GM18502 (cell line): ENCODE measurements around the gene NR3C2.

Experiments
- ATAC-seq: cut with Tn5 transposase; IDR thresholded peaks from one replicate; pipeline ENCODE4 v1.9.1; 2021; ENCODE audit warnings: mild to moderate bottlenecking; ENCODE audit not compliant: unreplicated experiment, poor library complexity

The NR3C2 gene

GRCh38 chr4:148441986-148442831 is at the start of gene NR3C2:
TSS of gene NR3C2 (minus strand) at chr4:148442414.
- peak; percentile 98 for ATAC-seq

GRCh38 chr4:148487181-148487580 is 45.0 kb upstream of the NR3C2 start:
- no peak for ATAC-seq

GRCh38 chr4:148481636-148482035 is 39.4 kb upstream of the NR3C2 start:
- no peak for ATAC-seq

GRCh38 chr4:148477276-148477675 is 35.1 kb upstream of the NR3C2 start:
- ATAC-seq, result no peak

- no peak for ATAC-seq
These were observed 27.7 kb upstream of the NR3C2 start for GRCh38 chr4:148469938-148470337.

GRCh38 chr4:148454835-148455234 is 12.6 kb upstream of the NR3C2 start:
- ATAC-seq, result no peak

- ATAC-seq, result no peak
These were observed 11.6 kb upstream of the NR3C2 start for GRCh38 chr4:148453833-148454232.

GRCh38 chr4:148452970-148453369 is 10.8 kb upstream of the NR3C2 start:
- no peak for ATAC-seq

GRCh38 chr4:148449921-148450320 is 7.7 kb upstream of the NR3C2 start:
- no peak for ATAC-seq

- no peak for ATAC-seq
These were observed 5.9 kb upstream of the NR3C2 start for GRCh38 chr4:148448141-148448540.

GRCh38 chr4:148447681-148448080 is 5.5 kb upstream of the NR3C2 start:
- no peak for ATAC-seq

GRCh38 chr4:148445860-148446330 is 3.7 kb upstream of the NR3C2 start:
- no peak for ATAC-seq

- peak; percentile 15 for ATAC-seq
These were observed 3.1 kb upstream of the NR3C2 start for GRCh38 chr4:148445071-148445859.

- ATAC-seq, result no peak
These were observed 2.3 kb upstream of the NR3C2 start for GRCh38 chr4:148444296-148445070.

- no peak for ATAC-seq
These were observed 1.5 kb upstream of the NR3C2 start for GRCh38 chr4:148443512-148444295.

GRCh38 chr4:148442832-148443511 is 758 bp upstream of the NR3C2 start:
- ATAC-seq, result peak; percentile 20

GRCh38 chr4:148441624-148441985 is 609 bp downstream of the NR3C2 start:
- no peak for ATAC-seq

- no peak for ATAC-seq
These were observed 4.2 kb downstream of the NR3C2 start for GRCh38 chr4:148438047-148438446.

- ATAC-seq, result no peak
These were observed 4.8 kb downstream of the NR3C2 start for GRCh38 chr4:148437439-148437838.
